ENCODE measurements around the gene PLGRKT.
"Not testable (repeated sequence)": the region's sequence is repeated elsewhere in the genome, so short reads cannot be mapped to it uniquely, and the experiment has no call there.

Gene PLGRKT

GRCh38 chr9:5375091-5375490, 62.6 kb downstream of the PLGRKT start:
- no peak for DNase-seq

GRCh38 chr9:5364294-5365024, 73.3 kb downstream of the PLGRKT start:
- no peak for DNase-seq

GRCh38 chr9:5361326-5362010, 76.3 kb downstream of the PLGRKT start:
- no peak for DNase-seq

- no peak for DNase-seq
These were observed 77.4 kb downstream of the PLGRKT start for GRCh38 chr9:5360341-5360740.

- no peak for DNase-seq
These were observed 80.2 kb downstream of the PLGRKT start for GRCh38 chr9:5357431-5358105.

- no peak for DNase-seq
These were observed 81.9 kb downstream of the PLGRKT start for GRCh38 chr9:5355817-5356216.

- DNase-seq: no peak
These were observed 82.5 kb downstream of the PLGRKT start for GRCh38 chr9:5355226-5355625.

GRCh38 chr9:5354184-5354583, 83.5 kb downstream of the PLGRKT start:
- DNase-seq: no peak

GRCh38 chr9:5352637-5353248, 85.0 kb downstream of the PLGRKT start:
- peak; percentile 43 for DNase-seq

GRCh38 chr9:5338992-5339981, 98.4 kb downstream of the PLGRKT start, which contains the start of gene RLN1:
Gene RLN1, minus strand, starts transcription at chr9:5339876. Its CDS starts 130 bp downstream, at chr9:5339746.
- DNase-seq: peak; percentile 30

GRCh38 chr9:5336688-5337087, 101.0 kb downstream of the PLGRKT start:
- DNase-seq: peak; percentile 62

GRCh38 chr9:5331276-5331675, 106.4 kb downstream of the PLGRKT start:
- not testable (repeated sequence) for DNase-seq

GRCh38 chr9:5326893-5327548, 110.7 kb downstream of the PLGRKT start:
- peak; percentile 61 for DNase-seq

GRCh38 chr9:5326187-5326586, 111.5 kb downstream of the PLGRKT start:
- no peak for DNase-seq

- not testable (repeated sequence) for DNase-seq
These were observed 116.1 kb downstream of the PLGRKT start for GRCh38 chr9:5321601-5322000.

- DNase-seq: peak; percentile 9
These were observed 116.7 kb downstream of the PLGRKT start for GRCh38 chr9:5321058-5321457.

GRCh38 chr9:5316406-5316805, 121.3 kb downstream of the PLGRKT start:
- not testable (repeated sequence) for DNase-seq

- DNase-seq: no peak
These were observed 122.4 kb downstream of the PLGRKT start for GRCh38 chr9:5315187-5315923.

- DNase-seq: no peak
These were observed 126.9 kb downstream of the PLGRKT start for GRCh38 chr9:5310851-5311250.
